HL-60 (cell line): ENCODE results near the gene HMG20A.

Experiments
- DNase-seq, 2 experiments: peaks; one replicate each; pipeline ENCODE4 v3.0.0-alpha.2; 2010 to 2020; ENCODE audit warnings: low read depth in 1 of 2, low spot score in 1 of 2
- H3K27ac ChIP-seq: fragments of 250-450 bp; sonication (Bioruptor Pico); replicated peaks from 2 replicates; pipeline ENCODE4 v1.5.1; 2020; ENCODE audit warnings: mild to moderate bottlenecking, moderate library complexity
- H3K27me3 ChIP-seq: fragments of 250-450 bp; sonication (Bioruptor Pico); 2 replicates; pipeline ENCODE4 v1.5.1; 2021; ENCODE audit warnings: mild to moderate bottlenecking, moderate library complexity; ENCODE audit not compliant: insufficient read depth, poor library complexity, severe bottlenecking
- H3K4me3 ChIP-seq: replicated peaks from 2 replicates; pipeline ENCODE4 v1.5.1; 2011; ENCODE audit warnings: mild to moderate bottlenecking, control low read depth, low read length; ENCODE audit not compliant: insufficient read depth
- GABPA ChIP-seq: IDR thresholded peaks from 2 replicates; pipeline ENCODE4 v1.6.1; 2012; ENCODE audit warnings: low read depth
- POLR2AphosphoS5 ChIP-seq: IDR thresholded peaks from 2 replicates; pipeline ENCODE4 v1.6.1; 2012; ENCODE audit warnings: low read depth
- SPI1 ChIP-seq: IDR thresholded peaks from 2 replicates; pipeline ENCODE4 v1.6.1; 2012; ENCODE audit warnings: low read depth, mild to moderate bottlenecking, borderline replicate concordance
- TF ChIP-seq, protein P1 (sequence below): IDR thresholded peaks from one replicate; pipeline ENCODE4 v1.5.1; 2011; ENCODE audit warnings: low read length, control low read depth, inconsistent platforms; ENCODE audit not compliant: insufficient read depth
- TF ChIP-seq, protein P2 (sequence below): IDR thresholded peaks from 2 replicates; pipeline ENCODE4 v1.6.1; 2012; ENCODE audit warnings: low read depth; ENCODE audit not compliant: insufficient replicate concordance

Gene HMG20A

DNA sequence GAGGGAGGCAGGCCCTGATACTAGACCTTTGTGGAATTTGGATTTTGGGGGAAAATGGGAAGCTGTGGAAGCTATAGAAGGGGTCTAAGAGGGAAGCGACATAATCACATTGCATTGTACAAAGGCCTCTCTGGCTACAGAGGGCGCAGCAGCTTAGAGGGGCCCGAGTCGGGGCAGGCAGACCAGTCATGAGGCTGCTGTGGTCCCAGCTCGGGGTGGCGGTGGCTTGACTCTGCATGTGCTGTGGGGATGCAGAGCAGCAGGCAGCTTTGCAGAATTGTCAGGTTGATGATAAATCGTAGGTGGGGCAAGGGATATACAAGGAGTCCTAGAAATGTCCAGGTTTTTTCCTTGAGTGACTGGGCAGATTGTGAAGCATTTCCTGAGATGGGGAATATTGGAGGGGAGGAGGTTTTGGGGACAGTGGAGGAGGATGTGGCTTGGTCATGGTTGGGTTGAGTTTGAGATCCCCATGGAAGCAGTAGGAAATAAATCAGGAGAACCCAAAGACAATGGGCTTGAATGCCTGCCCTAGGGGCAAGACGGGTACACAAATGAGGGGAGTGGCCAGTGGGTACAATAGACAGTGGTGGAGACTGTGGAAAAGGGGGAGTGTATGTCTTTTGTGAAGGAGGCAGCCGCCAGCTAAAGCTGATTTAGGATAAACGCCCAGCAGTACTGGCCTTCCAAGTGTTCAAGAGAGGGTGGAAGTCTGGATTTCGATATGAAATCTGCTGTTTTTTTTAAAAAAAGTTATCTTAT is 94.1 kb downstream of the HMG20A start:
- no peaks in the 10 kb centered on the region for H3K27me3 ChIP-seq
- no peak for DNase-seq
- no peak overlapping the region for H3K4me3 ChIP-seq
- H3K27ac ChIP-seq = no peak overlapping the region
- TF ChIP-seq, protein P1, sequence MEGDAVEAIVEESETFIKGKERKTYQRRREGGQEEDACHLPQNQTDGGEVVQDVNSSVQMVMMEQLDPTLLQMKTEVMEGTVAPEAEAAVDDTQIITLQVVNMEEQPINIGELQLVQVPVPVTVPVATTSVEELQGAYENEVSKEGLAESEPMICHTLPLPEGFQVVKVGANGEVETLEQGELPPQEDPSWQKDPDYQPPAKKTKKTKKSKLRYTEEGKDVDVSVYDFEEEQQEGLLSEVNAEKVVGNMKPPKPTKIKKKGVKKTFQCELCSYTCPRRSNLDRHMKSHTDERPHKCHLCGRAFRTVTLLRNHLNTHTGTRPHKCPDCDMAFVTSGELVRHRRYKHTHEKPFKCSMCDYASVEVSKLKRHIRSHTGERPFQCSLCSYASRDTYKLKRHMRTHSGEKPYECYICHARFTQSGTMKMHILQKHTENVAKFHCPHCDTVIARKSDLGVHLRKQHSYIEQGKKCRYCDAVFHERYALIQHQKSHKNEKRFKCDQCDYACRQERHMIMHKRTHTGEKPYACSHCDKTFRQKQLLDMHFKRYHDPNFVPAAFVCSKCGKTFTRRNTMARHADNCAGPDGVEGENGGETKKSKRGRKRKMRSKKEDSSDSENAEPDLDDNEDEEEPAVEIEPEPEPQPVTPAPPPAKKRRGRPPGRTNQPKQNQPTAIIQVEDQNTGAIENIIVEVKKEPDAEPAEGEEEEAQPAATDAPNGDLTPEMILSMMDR = no peak
- TF ChIP-seq, protein P2, sequence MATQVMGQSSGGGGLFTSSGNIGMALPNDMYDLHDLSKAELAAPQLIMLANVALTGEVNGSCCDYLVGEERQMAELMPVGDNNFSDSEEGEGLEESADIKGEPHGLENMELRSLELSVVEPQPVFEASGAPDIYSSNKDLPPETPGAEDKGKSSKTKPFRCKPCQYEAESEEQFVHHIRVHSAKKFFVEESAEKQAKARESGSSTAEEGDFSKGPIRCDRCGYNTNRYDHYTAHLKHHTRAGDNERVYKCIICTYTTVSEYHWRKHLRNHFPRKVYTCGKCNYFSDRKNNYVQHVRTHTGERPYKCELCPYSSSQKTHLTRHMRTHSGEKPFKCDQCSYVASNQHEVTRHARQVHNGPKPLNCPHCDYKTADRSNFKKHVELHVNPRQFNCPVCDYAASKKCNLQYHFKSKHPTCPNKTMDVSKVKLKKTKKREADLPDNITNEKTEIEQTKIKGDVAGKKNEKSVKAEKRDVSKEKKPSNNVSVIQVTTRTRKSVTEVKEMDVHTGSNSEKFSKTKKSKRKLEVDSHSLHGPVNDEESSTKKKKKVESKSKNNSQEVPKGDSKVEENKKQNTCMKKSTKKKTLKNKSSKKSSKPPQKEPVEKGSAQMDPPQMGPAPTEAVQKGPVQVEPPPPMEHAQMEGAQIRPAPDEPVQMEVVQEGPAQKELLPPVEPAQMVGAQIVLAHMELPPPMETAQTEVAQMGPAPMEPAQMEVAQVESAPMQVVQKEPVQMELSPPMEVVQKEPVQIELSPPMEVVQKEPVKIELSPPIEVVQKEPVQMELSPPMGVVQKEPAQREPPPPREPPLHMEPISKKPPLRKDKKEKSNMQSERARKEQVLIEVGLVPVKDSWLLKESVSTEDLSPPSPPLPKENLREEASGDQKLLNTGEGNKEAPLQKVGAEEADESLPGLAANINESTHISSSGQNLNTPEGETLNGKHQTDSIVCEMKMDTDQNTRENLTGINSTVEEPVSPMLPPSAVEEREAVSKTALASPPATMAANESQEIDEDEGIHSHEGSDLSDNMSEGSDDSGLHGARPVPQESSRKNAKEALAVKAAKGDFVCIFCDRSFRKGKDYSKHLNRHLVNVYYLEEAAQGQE = no peak
- TF ChIP-seq SPI1 (no peak), GABPA (no peak), POLR2AphosphoS5 (no peak)

DNA sequence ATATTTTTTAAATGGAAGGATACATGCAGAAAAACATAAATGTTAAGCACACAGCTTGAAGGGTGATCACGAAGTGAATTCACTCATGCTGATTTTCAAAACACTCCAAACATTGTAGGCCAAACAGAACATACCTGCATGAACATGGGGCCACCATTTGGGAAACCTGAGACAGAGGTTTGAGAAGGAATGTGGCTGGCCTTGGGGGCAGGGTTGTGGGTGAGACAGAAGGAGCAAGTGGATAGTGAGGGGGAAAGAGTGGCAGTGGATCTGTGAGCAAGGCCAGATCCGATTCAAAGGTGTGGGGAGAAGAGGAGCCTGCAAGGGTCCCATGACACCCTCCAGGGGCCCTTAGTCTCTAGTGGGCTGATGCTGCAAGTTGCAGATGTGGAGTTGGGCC is 94.9 kb downstream of the HMG20A start:
- no peak overlapping the region for H3K27ac ChIP-seq
- no peaks in the 10 kb centered on the region for H3K27me3 ChIP-seq
- H3K4me3 ChIP-seq = no peak overlapping the region
- no peak for DNase-seq
- no peak for TF ChIP-seq GABPA
- TF ChIP-seq SPI1 = no peak
- TF ChIP-seq POLR2AphosphoS5 = no peak
- TF ChIP-seq, protein P2 = no peak
- TF ChIP-seq, protein P1 = no peak

DNA sequence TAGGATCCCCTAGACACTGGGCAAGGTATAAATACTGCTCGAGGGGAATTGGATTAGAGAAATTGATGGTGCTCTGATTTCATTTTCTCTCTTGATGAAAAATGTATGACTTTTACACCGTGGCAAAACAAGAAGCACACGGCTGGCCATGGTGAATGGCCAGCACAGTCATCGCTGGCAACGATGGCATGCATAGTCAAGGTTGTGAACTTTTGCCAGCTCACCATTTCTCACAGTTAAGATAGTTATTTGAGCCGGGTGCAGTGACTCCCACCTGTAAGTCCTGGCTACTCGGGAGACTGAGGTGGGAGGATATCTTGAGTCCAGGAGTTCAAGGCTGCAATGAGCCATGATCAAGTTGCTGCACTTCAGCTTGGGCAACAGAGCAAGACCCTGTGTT is 95.4 kb downstream of the HMG20A start:
- Histone ChIP-seq H3K4me3 (no peak overlapping the region), H3K27me3 (no peaks in the 10 kb centered on the region), H3K27ac (no peak overlapping the region)
- TF ChIP-seq, protein P2 = no peak
- TF ChIP-seq, protein P1 = no peak
- TF ChIP-seq GABPA (no peak), SPI1 (no peak), POLR2AphosphoS5 (no peak)
- DNase-seq = no peak
